ENCODE data around the gene C16orf90.

- TF ChIP-seq POLR2AphosphoS5 (IDR thresholded peaks at IDR 0.05): no peak
- TF ChIP-seq EP300 (IDR thresholded peaks at IDR 0.05; ENCODE audit: low read depth): no peak
- no peak for TF ChIP-seq CTCF (IDR thresholded peaks at IDR 0.05)
Observed at GRCh38 chr16:3501783-3502400, 6.6 kb upstream of the C16orf90 start.
